ENCODE data around the gene AGR3.

Gene AGR3

DNA sequence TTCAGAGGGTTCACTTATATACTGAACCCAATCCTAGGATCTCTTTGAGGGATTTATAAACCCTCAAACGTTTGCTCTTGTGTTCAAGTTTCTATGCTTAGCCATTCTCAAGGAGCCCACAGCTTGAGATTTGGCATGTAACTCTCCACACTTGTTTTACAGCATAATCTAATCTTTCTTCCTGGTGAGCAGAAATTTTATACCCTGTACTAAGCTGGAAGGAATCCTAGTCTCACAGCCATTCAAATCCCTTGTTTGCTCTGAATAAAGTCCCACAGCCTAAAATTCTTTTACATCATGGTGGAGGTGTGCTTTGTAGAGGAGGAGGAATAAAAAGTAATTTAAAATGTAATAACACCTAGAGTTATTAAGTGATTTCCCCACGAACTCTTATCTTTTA is 71.7 kb downstream of the AGR3 start:
- Histone ChIP-seq H3K4me3 (ENCODE audit: control insufficient read depth in 1 of 7, extremely low read depth in 1 of 7, insufficient read depth in 4 of 7, low read depth in 2 of 7, low read length in 6 of 7) (no peak overlapping the region), H3K27ac (ENCODE audit: insufficient read depth in 1 of 2, low read depth in 1 of 2, low read length in 2 of 2, poor library complexity in 1 of 2, severe bottlenecking in 2 of 2) (no peak overlapping the region), H3K4me1 (ENCODE audit: control extremely low read depth in 1 of 4, control insufficient read depth in 4 of 4, insufficient read depth in 4 of 4, low read length in 3 of 4) (peaks cover 0 to 13% (median 0%) of the 10 kb centered on the region in 4 experiments), H3K9me3 (ENCODE audit: control extremely low read depth in 1 of 5, control insufficient read depth in 4 of 5, insufficient read depth in 2 of 5, low read depth in 1 of 5, low read length in 4 of 5) (no peaks in the 10 kb centered on the region), H3K27me3 (replicated peaks in 2 of 5; ENCODE audit: control insufficient read depth in 4 of 5, insufficient read depth in 5 of 5, low read length in 4 of 5) (no peaks in the 10 kb centered on the region), H3K36me3 (ENCODE audit: control insufficient read depth in 4 of 4, insufficient read depth in 4 of 4, low read length in 3 of 4) (no peaks in the 10 kb centered on the region)
- no peak for DNase-seq
- POLR2A ChIA-PET = no interaction called here
- 100% methylated on average over 1 of the region's 2 CpGs for WGBS (ENCODE audit: insufficient coverage)
- CTCF ChIA-PET = interaction anchor here (1.0 to 1.7 kb wide), 3 partner anchors 9 to 110 kb away, joined by 3 to 5 read pairs (median 4); no protein-coding TSS in a partner anchor
